HG03039 (cell line): ENCODE data around the gene ASMT.
"Not testable (repeated sequence)": the region's sequence is repeated elsewhere in the genome, so short reads cannot be mapped to it uniquely, and the experiment has no call there.

Source experiments
- ATAC-seq: cut with Tn5 transposase; IDR thresholded peaks from one replicate; pipeline ENCODE4 v1.9.1; 2021; ENCODE audit warnings: mild to moderate bottlenecking, moderate library complexity; ENCODE audit not compliant: unreplicated experiment

Gene ASMT

DNA sequence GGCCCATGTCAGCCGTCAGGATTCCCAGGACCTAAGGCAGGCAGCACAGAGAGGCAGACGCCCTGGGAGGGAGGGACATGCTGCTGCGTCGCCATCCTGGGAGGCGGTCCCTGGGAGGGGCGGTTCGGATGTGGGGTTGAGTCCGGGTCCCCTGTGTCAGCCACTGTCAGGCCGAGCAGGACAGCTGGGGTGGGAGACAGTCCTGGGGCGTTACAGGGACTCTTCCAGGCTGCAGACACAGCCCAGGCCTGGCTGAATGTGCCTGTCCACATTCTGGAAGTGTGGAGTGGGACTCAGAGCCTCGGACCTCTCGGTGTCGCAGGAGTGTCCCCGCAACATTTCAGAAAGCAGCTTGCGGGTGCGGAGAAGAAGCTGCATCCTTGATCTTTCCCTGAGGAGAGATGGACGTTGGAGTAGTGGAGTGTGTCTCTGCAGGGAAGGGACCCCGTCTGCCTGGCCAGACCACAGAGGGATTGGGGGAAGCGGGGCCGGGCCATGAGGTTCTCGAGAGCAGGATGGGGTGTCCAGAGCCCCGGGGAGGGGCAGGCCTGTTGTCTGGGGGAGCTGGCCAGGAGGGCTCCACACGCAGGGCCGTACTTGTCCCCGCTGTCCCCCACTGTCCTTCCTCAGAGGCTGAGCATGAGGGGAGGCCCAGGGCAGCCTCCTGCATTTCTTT is 17.4 kb upstream of the ASMT start:
- ATAC-seq: no peak

DNA sequence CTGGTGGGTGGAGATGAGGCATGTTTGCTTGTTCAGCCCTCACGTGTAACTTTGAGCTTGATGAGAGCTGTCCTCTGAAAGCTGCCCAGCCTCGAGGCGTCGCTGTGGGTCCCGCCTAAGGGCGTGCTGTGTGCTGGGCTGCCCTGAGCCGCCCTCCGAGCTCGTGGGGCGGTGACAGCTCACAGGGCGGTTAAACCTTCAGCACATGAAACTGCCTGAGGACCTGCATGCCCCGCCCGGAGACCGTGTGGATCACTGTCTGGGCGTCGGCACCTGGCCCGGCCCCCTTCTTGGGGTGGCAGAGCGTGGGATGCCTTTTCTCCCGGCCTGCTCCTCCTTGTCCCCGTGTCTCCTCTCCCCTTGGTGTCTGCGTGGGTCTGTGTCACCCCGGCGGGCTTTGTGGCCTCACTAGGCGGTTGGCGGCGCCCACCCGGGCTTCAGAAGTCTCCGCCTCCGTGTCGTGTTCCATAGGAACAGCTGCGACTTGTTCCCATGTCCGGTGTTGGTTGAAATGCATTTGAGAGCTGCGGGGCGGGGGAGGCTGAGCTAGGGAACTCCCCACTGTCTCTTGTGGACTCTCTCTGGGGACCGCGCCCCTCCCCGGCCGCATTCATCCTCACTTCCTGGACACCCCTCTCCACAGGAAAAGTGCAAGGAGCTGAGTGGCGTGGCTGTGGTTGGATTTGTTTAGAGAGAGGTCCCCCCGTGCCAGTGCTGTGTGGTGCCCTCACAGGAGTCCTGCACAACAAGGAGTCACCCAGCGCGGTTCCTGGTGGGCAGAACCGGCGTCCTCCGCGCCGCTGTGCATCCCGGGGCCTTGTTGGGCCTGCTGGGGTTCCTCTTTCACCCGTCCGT is 16.6 kb upstream of the ASMT start:
- no peak for ATAC-seq

DNA sequence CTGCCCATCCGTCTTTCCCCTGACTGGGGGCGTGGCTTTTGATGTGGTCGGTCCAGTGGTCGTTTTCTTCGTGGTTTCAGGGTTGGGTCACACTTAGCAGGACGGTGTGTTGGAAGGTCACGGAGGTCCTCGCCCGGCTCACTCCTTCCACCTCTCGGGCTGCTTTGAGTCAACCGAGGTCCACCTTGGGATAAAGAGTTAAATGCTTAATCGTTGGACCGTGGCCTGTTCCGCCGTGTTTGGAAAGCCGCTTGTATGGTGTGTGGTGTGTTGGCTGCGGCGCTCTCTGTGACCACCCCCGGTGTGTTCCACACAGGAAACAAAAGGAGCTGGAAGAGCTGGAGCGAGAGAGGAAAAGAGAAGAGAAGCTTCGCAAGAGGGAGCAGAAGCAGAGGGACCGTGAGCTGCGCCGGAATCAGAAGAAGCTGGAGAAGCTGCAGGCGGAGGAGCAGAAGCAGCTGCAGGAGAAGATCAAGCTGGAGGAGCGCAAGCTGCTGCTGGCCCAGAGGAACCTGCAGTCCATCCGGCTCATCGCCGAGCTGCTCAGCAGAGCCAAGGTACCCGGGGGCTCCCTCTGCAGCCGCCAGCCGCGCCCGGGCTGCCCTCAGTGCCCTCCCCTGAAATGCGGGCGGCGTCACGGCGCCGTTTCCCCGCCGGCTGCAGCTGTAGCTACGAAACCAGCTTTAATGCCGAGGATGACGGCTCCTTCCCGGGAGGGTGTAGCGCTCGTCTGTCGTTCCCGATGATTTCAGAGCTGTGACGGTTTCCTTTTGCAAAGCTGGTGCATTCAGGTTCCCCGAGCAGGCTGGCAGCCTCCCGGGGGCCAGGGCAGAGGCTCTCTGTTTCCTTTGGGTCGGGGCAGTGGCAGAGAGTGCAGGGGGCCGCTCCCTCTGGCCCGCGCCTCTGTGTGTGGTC is 15.7 kb upstream of the ASMT start:
- no peak for ATAC-seq

DNA sequence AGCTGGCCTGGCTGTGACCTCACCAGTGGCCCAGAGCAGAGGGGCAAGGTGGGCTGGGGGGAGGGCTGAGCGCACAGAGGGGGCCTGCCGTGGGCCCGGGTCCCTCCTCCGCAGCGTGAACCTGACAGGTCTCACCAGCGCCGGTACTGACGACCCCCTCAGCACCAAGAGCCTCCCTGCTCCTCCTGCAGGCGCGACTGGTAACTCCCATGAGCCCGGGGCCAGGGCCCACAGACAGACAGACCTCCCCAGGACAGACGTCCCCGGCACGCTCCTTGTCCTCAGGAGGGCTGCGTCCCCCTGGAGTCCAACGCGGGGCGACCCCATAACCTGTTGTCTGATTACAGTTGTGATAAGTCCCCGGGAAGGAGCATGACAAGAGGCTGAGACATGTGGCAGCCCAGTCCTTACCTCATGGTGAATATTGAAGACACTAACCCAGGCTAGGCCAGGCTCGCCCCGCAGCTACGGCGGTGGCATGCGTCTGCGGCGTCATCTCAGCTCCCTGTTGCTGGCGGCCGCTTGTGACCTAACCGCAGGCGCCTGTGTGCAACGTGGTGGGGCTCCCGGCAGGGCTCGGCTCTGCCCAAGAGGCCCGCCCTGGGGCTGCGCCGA is 15.0 kb upstream of the ASMT start:
- ATAC-seq: no peak

DNA sequence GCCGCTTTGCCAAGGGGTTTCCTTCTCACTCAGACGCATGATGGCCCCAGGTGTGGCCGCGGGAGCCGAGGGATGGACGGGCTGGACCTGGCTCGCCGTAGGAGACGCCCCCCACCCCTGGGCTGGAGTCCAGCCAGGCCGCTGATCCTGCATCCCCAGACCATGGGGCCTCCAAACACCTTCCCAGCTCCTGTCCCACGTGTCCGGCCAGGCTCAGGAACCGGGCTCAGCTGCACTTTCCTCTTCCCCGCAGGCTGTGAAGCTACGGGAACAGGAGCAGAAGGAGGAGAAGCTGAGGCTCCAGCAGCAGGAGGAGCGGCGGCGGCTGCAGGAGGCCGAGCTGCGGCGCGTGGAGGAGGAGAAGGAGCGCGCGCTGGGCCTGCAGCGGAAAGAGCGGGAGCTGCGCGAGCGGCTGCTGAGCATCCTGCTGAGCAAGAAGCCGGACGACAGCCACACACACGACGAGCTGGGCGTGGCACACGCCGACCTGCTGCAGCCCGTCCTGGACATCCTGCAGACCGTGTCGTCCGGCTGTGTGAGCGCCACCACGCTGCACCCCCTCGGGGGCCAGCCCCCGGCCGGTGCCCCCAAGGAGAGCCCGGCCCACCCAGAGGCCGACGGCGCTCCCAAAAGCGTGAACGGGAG is 14.3 kb upstream of the ASMT start:
- ATAC-seq: no peak

DNA sequence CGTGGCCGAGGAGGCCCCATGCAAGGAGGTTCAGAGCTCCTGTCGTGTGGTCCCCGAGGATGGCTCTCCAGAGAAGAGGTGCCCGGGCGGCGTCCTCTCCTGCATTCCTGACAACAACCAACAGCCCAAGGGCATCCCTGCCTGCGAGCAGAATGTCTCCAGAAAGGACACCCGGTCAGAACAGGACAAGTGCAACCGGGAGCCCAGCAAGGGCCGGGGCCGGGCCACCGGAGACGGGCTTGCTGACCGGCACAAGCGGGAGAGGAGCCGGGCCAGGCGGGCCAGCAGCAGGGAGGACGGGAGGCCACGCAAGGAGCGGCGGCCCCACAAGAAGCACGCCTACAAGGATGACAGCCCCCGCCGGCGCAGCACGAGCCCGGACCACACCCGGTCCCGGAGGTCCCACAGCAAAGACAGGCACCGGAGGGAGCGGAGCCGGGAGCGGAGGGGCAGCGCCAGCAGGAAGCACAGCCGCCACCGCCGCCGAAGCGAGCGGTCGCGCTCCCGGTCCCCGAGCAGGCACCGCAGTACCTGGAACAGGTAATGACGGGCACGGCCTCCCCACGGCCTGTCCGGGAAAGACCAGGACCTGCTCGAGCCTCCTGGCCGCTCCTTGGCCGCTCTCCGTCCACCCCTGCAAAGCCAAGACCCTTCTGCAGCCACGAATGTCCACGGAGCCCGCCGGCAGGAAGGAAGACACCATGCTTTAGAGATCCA is 13.7 kb upstream of the ASMT start:
- no peak for ATAC-seq

DNA sequence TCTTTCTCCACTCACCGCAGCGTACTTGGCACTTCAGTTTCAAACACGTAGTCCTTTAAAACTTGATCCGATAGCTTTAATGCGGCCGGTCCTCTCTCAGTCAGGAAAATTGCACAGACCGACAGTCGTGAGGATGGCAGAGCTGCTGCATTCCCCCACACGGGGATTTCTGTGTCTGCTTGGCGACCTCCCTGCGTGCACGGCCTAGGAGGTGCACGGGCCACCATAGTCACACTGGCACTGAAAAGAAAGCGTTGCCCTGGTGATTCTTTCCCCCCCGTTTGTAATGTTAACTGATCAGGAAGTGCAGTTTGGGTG is 13.1 kb upstream of the ASMT start:
- ATAC-seq: no peak

DNA sequence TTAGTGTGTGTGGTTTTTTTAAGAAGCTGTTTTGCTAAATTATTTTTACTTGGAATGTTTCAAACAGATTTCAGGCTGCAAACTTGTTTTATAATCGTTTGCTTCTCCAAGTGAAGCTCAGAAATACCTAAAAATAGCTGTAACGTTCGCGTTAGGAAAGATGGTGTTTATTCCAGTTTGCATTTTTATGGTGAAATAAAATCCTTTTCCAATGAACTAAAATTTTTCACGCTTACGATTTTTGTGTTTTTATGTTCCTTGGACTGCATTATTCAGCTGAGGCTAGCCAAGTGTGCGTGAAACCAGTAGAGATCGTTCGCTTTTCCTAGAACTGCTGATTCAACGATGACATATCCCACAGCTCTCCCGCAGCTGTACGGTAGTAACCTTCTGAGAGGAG is 12.6 kb upstream of the ASMT start:
- no peak for ATAC-seq

DNA sequence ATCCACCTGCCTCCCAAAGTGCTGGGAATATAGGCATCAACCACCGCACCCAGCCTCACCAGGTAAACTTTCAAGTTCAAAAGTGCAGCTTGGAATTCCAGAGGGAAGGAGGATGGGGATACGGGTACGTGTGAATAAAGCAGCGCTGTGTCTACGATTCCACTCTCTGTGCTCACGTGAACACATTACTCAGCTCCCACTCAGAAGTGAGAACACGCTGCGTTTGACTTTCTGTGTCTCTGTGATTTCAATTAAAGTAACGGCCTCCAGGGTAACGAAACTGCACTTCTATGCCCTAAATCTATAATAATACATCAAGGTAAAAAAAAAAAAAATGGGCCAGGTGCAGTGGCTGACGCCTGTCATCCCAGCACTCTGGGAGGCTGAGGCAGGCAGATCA is 8.4 kb upstream of the ASMT start:
- no peak for ATAC-seq

DNA sequence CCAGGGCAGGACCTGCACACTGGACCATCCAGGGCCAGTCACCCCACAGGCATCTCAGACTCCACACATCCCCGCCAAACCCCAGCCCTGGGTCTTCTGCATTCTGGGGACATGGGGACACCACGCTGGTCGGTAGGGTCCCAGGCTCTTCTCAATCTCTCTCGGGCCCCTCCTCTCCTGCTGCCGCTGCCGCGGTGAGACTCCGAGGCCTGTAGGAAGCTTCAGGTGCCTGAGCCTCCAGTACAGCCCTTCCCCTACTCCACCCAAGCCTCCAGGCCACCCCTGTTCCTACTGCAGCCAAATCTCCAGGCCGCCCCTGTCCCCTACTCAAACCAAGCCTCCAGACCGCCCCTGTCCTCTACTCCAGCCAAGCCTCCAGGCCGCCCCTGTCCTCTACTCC is 5.5 kb upstream of the ASMT start:
- no peak for ATAC-seq

DNA sequence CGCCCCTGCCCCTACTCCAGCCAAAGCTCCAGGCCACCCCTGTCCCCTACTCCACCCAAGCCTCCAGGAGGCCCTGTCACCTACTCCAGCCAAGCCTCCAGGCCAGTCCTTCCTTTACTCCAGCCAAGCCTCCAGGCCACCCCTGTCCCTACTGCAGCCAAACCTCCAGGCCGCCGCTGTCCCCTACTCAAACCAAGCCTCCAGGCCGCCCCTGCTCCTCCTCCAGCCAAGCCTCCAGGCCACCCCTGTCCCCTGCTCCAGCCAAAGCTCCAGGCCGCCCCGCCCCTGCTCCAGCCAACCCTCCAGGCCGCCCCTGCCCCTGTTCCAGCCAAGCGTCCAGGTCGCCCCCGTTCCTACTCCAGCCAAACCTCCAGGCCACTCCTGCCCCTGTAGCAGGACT is 5.1 kb upstream of the ASMT start:
- no peak for ATAC-seq

DNA sequence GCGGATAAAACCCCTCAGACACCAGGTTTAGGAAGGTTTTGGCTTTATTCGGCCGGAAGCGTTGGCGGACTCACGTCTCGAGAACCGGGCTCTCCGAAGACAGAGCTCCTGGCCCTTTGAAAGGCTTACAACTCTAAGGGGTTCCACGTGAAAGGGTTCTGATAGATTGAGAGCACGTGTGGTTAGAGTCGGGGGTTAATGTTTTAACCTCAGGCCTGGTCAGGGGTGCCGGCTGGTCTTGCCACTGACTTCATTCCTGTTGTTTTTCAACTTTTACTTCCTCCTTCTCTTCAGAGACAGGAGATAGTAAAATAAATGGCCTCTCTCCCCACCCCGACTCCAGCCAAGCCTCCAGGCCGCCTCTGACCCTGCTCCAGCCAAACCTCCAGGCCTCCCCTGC is 4.7 kb upstream of the ASMT start:
- no peak for ATAC-seq

DNA sequence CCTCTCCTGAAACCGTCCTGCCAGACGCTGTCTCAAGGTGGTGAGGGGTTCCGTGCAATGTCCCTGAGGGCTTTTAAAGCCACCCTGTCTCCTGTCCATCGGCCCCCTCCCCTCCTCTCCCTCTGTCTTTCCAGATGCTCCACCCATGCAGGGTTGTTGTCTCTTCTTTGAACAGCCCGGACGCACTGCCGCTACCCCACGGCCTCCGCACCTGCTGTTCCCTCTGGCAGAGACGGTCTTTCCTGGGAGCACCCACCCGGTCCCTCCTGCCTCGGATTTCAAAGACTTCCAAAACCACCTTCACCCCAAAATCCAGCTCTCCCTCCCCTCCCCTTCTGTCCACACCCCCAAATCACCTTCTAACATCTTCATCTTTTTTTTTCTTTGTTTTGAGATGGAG is 4.1 kb upstream of the ASMT start:
- ATAC-seq: no peak

DNA sequence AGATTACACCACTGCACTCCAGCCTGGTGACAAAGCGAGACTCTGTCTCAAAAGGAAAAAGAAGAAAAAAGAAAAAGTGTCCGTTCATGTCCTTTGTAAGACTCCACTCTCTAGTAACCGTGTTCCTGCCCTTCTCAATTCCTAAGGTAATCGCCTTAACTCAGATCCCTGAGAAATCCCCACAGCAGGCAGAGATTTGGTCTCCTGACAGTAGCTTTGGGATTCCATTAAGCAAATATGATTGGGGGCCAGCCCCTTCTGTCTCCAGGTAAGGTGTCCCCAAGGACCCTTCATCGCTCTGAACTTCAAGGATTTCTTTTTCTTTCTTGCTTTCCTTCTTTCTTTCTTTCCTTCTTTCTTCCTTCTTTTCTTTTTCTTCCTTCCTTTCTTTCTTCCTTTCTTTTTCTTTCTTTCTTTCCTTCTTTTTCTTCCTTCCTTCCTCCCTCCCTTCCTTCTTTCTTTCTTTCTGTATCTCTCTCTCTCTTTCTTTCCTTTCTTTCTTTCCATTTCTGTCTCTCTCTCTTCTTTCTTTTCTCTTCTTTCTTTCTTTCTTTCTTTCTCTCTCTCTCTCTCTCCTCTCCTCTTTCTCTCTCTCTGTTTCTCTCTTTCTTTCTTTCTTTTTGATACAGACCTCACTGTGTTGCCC is 2.1 kb upstream of the ASMT start:
- no peak for ATAC-seq

DNA sequence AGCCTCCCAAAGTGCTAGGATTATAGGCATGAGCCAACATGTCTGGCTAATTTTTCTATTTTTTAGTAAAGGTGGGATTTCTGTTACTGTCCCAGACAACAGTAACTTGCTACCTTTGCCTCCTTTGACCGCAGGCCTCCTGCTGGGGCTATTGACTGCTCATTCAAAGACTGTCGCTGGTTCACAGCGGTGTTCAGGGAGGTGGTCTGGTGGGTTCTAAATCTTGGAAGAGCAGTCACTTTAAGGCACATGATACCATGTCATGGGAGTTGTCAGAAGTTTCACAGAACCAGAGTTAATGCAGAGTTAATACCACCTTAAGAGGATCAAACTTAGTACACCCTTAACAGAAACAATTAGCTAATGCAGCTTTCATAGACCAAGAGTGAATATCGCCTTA is 3.8 kb downstream of the ASMT start:
- no peak for ATAC-seq

DNA sequence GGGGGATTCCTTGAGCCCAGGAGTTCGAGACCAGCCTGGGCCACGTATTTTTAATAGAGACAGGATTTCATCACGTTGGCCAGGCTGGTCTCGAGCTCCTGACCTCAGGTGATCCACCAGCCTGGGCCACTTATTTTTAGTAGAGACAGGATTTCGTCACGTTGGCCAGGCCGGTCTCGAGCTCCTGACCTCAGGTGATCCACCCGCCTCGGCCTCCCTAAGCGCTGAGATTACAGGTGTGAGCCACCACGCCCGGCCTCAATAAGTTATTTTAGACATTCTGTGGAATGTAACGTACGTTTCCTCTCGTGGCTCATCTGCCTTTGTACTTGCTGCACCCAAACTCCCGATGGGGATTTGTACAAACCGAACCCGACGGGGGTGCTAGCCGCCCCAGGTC is 8.8 kb downstream of the ASMT start:
- no peak for ATAC-seq

DNA sequence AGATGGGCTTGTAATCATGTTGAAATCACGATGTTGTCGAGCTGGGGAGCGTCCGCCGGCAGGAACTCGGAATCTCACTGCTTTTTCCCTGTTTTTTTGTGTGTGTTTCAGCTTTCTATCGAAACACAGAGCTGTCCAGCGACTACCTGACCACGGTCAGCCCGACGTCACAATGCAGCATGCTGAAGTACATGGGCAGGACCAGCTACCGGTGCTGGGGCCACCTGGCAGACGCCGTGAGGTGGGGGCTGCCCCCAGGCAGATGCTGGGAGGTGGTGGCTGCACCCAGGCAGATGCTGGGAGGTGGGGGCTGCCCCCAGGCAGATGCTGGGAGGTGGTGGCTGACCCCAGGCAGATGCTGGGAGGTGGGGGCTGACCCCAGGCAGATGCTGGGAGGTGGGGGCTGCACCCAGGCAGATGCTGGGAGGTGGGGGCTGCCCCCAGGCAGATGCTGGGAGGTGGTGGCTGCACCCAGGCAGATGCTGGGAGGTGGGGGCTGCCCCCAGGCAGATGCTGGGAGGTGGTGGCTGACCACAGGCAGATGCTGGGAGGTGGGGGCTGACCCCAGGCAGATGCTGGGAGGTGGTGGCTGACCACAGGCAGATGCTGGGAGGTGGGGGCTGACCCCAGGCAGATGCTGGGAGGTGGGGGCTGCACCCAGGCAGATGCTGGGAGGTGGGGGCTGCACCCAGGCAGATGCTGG is 9.4 kb downstream of the ASMT start:
- not testable (repeated sequence) for ATAC-seq

DNA sequence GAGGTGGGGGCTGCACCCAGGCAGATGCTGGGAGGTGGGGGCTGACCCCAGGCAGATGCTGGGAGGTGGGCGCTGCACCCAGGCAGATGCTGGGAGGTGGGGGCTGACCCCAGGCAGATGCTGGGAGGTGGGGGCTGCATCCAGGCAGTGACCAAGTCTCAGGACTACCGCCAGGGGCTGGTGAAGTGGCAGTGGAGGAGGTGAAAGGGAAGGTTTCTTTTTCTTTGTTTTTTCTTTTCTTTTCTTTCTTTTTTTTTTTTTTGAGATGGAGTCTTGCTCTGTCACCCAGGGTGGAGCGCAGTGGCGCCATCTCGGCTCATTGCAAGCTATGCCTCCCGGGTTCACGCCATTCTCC is 10.0 kb downstream of the ASMT start:
- ATAC-seq: not testable (repeated sequence)

DNA sequence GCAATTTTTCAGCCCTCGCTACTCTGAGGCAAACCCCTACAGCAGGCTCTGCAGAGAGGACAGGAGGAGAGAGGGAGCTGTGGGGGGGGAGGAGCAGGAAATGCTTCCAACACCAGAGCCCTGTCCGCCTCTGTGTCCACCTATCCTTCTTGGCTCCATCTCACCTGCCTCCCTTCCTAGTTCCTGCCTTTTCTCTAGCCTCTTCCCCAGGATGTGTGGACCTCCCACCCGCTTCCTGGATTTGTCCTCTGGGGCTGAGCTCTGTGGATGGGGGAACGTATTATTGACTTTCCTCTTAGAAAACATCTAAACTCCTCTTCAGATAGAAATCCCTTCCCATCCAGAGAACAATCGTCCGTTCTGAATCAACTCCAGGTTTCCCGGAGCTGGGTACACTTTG is 14.4 kb downstream of the ASMT start:
- no peak for ATAC-seq
